HG03469 (cell line): ENCODE data around the gene ANKRD44.

Experiments used
- ATAC-seq: cut with Tn5 transposase; IDR thresholded peaks from one replicate; pipeline ENCODE4 v1.9.1; 2021; ENCODE audit warnings: mild to moderate bottlenecking, moderate library complexity, moderate number of reproducible peaks; ENCODE audit not compliant: unreplicated experiment

The ANKRD44 gene

GRCh38 chr2:196939371-196939770 is 371.2 kb downstream of the ANKRD44 start:
- no peak for ATAC-seq
